SK-N-MC (cell line): ENCODE data around the gene C3orf62.

ENCODE experiments used
- EZH2 ChIP-seq: fragments of 200-600 bp; sonication (generic); IDR thresholded peaks from one replicate; pipeline ENCODE4 v1.6.1; 2017; ENCODE audit warnings: antibody characterized with exemption
- FOXP2 ChIP-seq: optimal IDR thresholded peaks from 2 replicates; pipeline ENCODE3; 2011; ENCODE audit warnings: mild to moderate bottlenecking, moderate library complexity; ENCODE audit not compliant: insufficient read depth; ENCODE audit errors: extremely low read length, control extremely low read depth
- POLR2AphosphoS5 ChIP-seq: IDR thresholded peaks from 2 replicates; pipeline ENCODE4 v1.6.1; 2012; ENCODE audit warnings: mild to moderate bottlenecking, low read depth, low read length, borderline replicate concordance

- TF ChIP-seq POLR2AphosphoS5 (no peak), EZH2 (no peak), FOXP2 (no peak)
These were observed 33.6 kb upstream of the C3orf62 start for GRCh38 chr3:49310677-49311076.
